Measurements from ENCODE around the gene FAM13A.
"Not testable (repeated sequence)": the region's sequence is repeated elsewhere in the genome, so short reads cannot be mapped to it uniquely, and the experiment has no call there.

FAM13A gene

GRCh38 chr4:89056953-89057398 lies at the start of gene FAM13A:
Gene FAM13A, minus strand, starts transcription at chr4:89057185. Its CDS starts 221 bp downstream, at chr4:89056964.
- peak; percentile 95 for DNase-seq (ENCODE audit: low read depth)

- DNase-seq (ENCODE audit: low read depth): no peak
Measured at GRCh38 chr4:89105726-89106125, 48.7 kb upstream of the FAM13A start.

GRCh38 chr4:89101256-89102161 lies 44.5 kb upstream of the FAM13A start:
- no peak for DNase-seq (ENCODE audit: low read depth)

DNA sequence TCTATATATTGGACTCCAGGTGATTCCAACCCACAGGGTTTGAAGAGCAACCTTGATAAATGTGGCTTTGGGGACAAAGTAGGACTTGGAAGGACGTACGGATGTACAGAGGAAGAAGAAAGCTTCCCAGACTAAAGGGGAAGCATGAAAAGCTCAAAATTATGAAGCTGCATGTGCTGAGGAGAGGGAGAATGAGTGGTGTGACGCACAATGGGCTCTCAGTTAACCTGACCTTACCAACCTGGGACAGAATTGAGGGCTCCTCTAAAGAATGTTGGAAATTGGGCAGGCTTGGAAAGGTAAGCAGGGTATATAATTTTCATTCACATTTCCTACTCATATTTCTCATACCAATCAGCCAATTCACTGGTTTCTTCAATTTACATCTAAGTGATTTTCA lies 43.9 kb upstream of the FAM13A start:
- DNase-seq (ENCODE audit: low read depth): no peak

DNA sequence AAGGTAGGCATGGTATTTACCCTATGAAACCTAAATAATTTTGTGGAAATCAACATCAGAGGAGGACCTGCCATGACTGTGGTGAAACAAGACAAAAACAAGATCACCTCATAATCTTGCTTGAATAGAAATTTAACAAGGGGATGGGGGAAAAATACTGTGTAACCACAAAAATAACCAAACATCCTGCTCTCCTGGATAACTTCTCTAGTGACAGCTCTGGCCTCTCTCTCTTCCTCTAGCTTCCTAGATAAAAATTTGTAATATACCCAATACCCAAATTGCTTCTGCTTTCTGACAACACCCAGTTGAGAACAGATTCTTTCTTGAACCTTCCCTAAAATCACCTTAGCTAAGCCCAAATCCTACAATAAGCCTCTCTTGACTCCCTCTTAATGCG lies 42.5 kb upstream of the FAM13A start:
- DNase-seq (ENCODE audit: low read depth): no peak

GRCh38 chr4:89099034-89099433 lies 42.0 kb upstream of the FAM13A start:
- no peak for DNase-seq (ENCODE audit: low read depth)

DNA sequence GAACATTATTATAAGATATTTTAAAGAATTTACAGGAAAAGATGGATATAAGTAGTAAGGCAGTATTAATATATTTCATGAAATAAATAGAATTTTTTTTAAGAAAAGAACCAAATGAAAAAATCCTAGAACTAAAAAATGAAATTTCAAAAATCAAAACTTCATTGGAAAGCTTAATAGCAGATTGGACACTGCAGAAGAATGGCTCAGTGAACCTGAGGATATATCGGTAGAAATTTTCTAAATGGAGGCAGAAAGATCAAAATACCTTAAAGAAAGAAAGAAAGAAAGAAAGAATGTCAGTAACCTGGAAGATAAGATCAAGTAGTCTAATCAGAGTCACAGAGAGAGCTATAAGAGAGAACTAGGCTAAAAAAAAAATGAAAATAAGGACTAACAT lies 21.3 kb upstream of the FAM13A start:
- no peak for DNase-seq (ENCODE audit: low read depth)

GRCh38 chr4:89077761-89078160 lies 20.8 kb upstream of the FAM13A start:
- DNase-seq (ENCODE audit: low read depth): peak; percentile 28

DNA sequence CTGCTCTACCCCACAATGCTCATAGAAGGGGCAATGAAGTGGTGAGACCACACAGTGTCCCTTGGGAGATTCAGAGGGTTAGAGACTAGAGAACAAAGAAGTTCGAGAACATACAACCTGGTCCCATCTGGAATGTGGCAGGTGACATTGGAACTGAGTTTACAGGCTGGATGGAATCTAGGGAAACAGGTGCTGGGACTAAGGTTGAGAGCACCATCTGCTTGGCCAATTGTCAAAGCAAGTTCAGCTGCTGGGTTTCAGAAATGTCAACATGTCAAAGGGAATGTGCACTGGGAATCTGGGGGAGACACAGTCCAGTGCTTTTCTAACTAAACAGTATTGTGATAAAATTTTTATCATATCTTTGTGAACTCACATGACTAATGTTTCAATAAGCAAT lies 15.9 kb upstream of the FAM13A start:
- no peak for DNase-seq (ENCODE audit: low read depth)

- no peak for DNase-seq (ENCODE audit: low read depth)
Measured at GRCh38 chr4:89071311-89071710, 14.3 kb upstream of the FAM13A start.

- no peak for DNase-seq (ENCODE audit: low read depth)
Measured at GRCh38 chr4:89070041-89070440, 13.1 kb upstream of the FAM13A start.

GRCh38 chr4:89069481-89069880 lies 12.5 kb upstream of the FAM13A start:
- DNase-seq (ENCODE audit: low read depth): no peak

DNA sequence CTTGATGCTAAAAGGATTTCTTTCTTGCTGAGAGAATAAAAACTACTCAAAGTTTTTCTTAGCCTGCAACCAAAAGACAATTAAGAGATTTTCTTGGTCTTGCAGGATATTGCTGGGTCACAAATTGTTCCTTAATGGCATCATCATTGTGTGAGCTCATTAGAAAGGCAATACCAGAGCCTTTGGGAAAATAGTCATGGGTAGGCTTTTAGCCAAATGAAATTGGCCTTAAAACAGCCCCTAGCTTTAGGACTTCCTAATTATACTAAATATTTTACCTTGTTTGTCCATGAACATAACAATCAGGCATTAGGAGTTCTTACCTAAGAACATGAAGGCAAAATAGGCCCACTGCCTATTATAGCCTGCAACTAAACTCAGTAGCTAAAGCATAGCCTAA lies 10.4 kb upstream of the FAM13A start:
- DNase-seq (ENCODE audit: low read depth): peak; percentile 71

- peak; percentile 59 for DNase-seq (ENCODE audit: low read depth)
Measured at GRCh38 chr4:89064848-89065247, 7.9 kb upstream of the FAM13A start.

- DNase-seq (ENCODE audit: low read depth): not testable (repeated sequence)
Measured at GRCh38 chr4:89057844-89058243, 859 bp upstream of the FAM13A start.

DNA sequence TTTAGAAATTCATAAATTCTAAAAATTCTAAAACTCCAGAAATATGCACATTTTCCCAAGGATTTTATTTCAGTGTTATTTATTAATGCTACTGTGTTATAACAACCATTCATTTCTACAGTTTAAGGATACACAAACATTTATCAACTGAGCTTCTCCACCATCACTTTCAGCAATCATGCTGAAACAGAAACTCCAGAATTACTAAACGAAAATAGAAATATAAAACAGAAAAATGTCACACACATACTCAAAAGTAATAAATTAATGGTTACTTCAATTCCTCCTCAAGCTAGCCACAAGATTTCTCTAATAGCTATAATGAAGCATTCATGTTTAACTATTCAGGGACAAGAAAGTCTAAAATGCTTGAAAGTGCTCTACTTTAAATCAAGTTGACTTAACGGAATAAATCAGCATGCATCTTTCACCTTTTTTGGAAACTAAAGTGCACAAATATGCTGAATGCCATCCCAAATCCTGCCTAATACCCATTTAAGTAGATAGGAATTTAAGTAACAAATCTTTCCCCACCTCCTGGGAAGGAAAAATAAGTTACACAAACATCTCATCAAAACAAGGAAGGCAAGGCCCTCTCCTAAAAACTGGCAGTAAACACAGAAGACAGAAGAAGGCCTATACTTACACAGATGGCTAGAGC lies 563 bp downstream of the FAM13A start:
- no peak for DNase-seq (ENCODE audit: low read depth)

DNA sequence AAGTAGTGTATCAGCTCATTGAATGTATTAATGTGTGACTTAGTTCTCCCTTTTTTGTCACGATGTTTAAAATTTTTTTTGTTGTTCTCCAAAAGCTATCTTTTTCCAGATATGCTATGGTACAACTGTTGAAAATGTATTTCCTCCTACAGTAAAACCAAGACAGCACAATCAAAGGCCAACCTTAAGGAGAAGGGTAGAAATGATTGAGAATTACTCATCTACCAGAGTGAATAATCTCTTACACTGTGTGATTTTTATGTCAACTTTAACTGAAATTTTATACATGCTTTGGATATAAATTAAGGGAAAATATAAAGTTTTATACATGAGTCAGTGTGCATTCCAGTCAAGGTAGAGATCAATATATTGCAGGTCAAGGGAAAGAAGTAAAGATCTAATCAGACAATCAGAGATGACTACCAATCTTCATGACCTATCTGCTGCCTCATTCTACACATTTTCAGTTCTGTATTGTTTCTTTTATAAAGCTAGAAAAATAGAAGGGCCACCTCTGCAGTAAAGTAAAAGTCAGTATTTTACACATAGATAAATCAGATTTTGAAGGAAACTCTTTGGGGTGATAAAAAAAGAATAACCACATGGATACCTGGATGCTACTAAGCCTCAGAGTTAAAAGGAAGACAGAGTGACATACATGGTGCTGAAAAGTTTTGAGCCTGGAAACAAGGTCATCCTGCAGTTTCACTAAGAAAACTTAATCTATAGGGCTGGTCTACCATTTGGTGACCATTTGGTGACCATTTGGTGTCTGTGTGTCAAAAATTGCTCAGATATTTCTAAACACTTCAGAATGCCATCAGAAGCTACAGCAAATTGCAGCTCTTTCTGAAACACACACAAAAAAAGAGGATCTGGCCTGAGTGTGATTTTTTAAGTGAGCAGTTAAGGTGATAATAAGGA lies 1.6 kb downstream of the FAM13A start:
- no peak for DNase-seq (ENCODE audit: low read depth)

- DNase-seq (ENCODE audit: low read depth): no peak
Measured at GRCh38 chr4:89054627-89055026, 2.4 kb downstream of the FAM13A start.

DNA sequence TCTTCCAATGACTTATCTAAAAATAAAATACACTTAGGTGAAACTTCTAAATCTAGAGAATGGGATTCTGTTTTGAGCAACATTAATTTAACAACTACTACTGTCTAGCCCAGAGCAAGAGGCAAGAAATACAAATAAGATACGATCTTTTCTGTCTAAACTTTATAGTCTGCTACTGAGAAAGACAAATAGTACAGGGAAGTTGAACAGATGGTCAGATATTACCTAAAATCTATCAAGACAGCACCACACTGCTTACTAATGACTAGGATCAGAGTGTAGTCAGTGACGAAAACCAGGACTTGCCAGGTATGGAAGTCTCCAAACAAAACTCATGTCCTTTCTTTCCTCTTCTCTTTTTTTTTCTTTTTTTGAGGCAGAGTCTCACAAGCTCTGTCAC lies 7.1 kb downstream of the FAM13A start:
- no peak for DNase-seq (ENCODE audit: low read depth)

GRCh38 chr4:89048906-89049601 lies 7.9 kb downstream of the FAM13A start:
- DNase-seq (ENCODE audit: low read depth): peak; percentile 28

DNA sequence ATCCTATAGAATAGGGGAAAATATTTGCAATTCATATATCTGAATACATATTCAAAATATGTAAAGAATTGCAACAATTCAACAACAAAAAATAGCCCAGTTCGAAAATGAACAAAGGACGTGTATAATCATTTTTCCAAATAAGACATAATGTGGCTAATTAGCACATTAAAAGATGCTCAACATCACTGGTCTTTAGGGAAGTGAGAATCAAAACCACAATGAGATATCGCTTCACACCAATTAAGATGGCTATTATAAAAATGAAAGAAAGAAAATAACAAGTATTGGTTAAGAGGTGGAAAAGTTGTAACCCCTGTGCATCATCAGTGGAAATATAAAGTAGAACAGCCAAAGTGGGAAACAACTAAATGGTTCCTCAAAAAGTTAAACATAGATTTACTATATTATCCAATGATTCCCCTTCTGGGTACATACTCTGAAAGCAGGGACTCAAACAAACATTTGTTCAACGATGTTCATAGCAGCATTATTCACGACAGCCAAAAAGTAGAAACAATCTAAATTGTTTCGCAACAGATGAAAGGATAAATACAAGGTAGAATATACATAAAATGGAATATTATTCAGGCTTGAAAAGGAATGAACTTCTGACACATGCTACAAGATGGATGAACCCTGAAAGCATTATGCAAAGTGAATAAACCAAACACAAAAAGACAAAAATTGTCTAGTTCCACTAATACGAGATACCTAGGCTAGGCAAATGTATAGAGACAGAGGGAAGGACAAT lies 12.7 kb downstream of the FAM13A start:
- DNase-seq (ENCODE audit: low read depth): no peak
